GM21381 (cell line): ENCODE measurements around the gene SNCA.

ENCODE experiments used
- ATAC-seq: cut with Tn5 transposase; IDR thresholded peaks from one replicate; pipeline ENCODE4 v1.9.1; 2021; ENCODE audit warnings: mild to moderate bottlenecking, moderate library complexity; ENCODE audit not compliant: unreplicated experiment

The SNCA gene

DNA sequence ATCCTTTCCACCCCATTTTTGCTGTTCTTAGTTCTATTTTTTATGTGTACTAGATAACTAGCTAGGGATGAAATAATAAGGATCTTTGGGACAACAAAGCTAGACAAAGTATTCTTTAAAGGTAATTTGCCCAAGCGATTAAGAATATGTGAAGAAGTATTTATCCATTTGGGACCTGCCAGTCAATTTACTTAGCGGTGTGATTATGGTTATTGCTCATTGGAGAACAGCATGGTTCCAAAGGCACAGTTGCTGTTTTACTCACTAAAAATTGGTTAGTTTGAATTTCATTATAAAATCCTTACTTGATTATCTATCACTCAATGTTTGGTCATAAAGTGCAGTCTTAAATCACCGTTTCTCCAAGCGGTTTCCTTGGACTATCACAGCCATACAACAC, 124.1 kb downstream of the SNCA start:
- no peak for ATAC-seq

DNA sequence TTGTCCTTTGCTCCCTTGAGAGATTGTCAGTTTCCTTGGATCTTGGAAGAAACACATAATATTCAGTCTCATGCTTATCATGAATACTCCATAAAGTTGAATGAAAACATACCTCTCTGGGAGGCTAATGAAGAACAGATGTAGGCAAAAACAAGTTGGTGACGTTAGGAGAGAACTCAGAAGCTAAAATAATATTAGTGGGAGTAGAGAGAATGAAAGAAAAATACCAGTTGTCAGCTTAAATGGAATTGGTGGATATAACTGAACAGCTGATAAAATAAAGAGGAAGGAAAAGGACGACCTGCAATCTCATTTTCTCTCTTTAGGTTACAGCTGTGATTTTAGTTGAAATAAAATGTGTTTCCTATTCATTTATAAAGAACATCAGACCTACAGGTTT, 124.8 kb downstream of the SNCA start:
- no peak for ATAC-seq

- no peak for ATAC-seq
Measured at GRCh38 chr4:89708903-89709421, 128.0 kb downstream of the SNCA start.

- ATAC-seq, result no peak
Measured at GRCh38 chr4:89707467-89707866, 129.5 kb downstream of the SNCA start.

DNA sequence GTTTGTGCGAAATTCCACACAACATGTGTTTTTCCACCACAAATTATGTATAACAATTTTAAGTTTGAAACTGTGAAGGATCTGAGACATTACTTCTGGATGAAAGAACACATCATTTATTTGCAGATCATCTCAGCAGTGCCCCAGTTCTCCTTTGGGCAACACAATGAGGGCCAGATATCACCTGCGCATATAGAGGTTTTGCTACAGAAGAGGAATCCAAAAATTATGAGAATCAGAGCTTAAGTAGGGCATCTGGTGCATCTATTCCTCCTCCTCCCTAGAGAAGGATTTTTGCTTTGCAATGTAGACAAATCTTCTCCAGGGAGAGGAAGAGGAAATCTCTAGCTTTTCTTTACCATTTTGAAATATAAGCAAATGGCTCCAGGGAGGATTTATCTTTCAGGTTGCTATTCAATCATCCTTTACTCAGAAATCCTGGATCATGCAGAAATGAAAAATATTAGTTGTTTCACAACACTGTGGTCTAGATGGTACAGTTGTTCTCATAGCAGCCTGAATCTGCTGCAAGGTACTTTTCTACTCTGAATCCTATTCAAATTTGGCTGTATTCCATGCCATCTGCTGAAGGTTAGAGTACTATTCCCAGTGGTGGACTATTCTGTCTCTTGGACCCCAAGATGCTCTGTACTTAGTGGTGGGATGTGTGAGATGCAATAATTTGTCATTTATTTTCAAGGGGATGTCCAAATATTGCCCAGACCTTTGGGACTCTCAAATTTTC, 132.1 kb downstream of the SNCA start:
- ATAC-seq, result no peak

GRCh38 chr4:89703829-89704590, 133.0 kb downstream of the SNCA start:
- ATAC-seq, result no peak

DNA sequence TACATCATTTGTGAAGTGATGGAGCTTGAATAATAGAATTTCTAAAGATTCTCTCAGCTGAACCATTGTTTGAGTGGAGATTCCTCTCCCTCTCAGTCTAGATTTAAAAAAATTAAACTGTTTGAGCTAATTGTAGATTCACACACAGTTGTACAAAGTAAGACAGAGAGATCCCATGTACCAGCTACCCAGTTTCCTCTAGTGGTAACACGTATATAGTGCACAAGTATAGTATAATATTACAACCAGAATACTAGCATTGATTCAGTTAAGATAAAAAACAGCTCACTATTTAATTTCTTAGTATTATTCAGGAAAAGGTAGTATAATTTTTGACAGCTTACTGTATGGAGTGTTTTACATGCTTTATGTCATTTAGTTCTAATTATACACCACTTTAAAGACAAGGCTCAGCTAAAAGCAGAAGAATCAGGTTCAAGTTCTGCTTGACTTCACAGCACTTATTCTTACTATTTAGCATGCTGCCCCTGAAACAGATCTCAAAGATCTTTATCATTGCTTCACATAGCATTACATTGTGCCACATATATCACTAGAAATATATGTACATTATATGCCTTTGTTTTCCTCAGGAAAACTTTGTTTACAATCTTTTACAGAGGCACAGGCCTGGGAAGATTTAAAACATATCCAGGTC, 136.1 kb downstream of the SNCA start:
- no peak for ATAC-seq

DNA sequence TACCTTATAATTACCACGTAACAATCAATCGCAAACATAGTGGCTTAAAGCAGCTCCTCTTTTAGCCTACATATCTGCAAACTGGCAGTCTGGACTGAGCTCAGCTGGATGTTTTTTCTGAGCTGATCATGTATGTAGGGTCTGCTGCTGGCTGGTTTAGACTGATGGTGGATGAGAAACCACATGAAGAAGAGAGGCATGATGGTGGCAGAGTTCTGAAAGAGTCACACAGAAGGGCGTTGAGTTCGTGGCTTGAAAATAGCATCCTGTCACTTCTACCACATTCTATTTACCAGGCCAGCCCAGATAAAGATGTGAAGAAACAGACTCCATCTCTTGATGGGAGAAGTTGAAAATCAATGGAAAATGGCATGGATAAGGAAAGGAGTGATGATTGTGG, 151.3 kb downstream of the SNCA start:
- ATAC-seq, result no peak

GRCh38 chr4:89685277-89685676, 151.7 kb downstream of the SNCA start:
- ATAC-seq, result no peak

DNA sequence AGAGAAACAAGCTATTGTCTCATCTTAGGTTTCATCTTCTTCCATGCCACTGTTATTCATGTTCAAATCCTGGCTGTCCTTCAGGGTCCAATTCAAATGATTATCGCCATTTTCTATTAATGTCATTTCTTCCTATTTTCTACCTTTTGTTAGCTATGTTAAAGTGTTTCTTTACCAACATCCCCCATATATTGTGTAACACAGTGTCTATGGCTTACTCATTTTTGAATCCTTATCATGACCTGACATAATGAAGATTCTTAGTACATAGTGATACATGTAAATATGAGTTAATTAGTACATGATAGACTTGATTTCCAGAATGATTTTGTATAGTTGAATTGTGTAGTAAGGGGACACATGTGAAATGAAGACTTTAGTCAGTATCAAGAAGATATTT, 152.4 kb downstream of the SNCA start:
- no peak for ATAC-seq

DNA sequence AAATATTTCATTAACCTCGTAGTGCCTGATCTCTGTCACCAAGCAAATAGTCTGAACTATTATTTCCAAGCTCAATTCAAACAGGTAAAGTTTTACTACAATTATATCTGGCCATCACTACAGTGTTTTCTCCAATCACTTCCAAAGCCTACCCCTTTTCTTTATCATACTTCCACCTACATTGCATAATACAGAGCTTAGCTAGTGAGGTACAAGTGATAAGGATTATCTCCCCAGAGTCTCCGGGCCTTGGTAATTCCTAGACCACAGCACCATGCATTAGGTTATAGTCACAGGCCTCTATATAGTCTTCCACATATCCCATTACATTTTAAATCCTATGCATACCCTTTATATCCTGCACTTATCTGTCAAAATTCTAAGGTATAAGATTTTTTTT, 154.2 kb downstream of the SNCA start:
- no peak for ATAC-seq

DNA sequence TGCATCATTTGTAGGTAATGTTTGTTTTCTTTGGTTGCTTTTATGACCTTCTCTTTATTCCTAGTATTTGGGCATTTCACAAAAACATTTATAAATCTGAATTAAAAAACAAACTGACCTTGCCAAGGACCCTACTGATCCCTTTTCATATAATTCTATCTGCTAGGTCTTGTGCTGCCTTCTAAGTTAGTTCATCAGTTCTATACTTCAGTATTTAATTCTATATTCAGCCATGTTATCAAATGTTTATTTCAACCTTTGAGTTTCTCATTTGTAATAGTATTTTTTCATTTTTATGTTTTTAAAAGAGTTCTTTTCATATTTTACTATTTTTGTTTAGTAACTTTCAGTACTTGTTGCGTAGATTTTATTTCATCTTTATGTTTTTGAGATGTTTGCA, 155.3 kb downstream of the SNCA start:
- no peak for ATAC-seq

- ATAC-seq, result no peak
Measured at GRCh38 chr4:89681219-89681618, 155.7 kb downstream of the SNCA start.

DNA sequence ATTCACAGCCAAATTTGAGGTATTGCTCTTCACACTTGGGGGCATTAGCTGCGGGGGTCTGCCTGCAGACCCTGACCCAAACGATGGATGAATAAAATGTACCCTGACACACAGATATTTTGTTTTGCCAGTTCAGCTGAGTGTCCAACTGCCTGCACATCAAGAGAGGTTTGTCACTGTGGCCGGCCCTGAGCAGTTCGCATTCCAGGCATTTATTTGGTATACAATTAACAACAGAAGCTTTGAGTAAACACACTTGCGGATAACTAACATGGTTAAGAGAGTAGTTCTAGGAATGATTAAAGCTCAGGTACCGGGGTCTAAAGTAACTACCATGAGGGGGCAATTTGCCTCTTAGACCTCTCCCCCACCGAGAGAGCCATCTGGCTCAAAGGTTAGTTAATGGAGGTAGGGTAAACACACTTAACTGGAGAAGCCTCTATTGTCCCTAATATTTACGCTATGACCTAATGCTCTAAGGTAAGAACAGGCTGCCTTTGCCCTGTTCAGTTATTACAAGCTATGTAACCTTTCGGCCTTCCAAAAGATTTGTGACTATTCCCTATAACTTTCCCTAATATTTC, 162.0 kb downstream of the SNCA start:
- ATAC-seq, result no peak
